HEK293 (cell line): Measurements from ENCODE around the gene TMEM167B.

Experiments used
- CTCF ChIA-PET: fragments of 350-600 bp; formaldehyde crosslinking; extraction: SDS; loops from one replicate; lab custom pipeline; 2021; ENCODE audit warnings: antibody characterized with exemption; lab: Yijun Ruan, JAX
- POLR2A ChIA-PET: fragments of 300-600 bp; formaldehyde crosslinking; extraction: SDS; loops from one replicate; lab custom pipeline; 2020; ENCODE audit warnings: antibody characterized with exemption, inconsistent platforms; lab: Yijun Ruan, JAX
- H3K27ac ChIP-seq: fragments of 200-500 bp; sonication (Bioruptor generic); 2 replicates; pipeline ENCODE4 v1.5.1; 2014; ENCODE audit warnings: low read depth, low read length, control low read depth, inconsistent platforms; ENCODE audit errors: extremely low read depth
- H3K36me3 ChIP-seq, 2 experiments: fragments of 200-500 bp in 1 of 2; sonication (Bioruptor generic) in 1 of 2; 1 replicate in 1 of 2; 2 replicates in 1 of 2; pipeline ENCODE4 v1.5.1; 2014 to 2017; ENCODE audit warnings: inconsistent platforms in 2 of 2, low read length in 2 of 2; ENCODE audit not compliant: control insufficient read depth in 2 of 2, insufficient read depth in 1 of 2
- H3K4me1 ChIP-seq: fragments of 200-500 bp; sonication (Bioruptor generic); 2 replicates; pipeline ENCODE4 v1.5.1; 2014; ENCODE audit warnings: mild to moderate bottlenecking, low read length, inconsistent platforms; ENCODE audit not compliant: control insufficient read depth, insufficient read depth
- H3K4me3 ChIP-seq: 2 replicates; pipeline ENCODE4 v1.5.1; 2011; ENCODE audit warnings: low read depth, mild to moderate bottlenecking, control low read depth, low read length, moderate library complexity
- H3K9me3 ChIP-seq: fragments of 200-500 bp; sonication (Bioruptor generic); 2 replicates; pipeline ENCODE4 v1.5.1; 2014; ENCODE audit warnings: low read depth, low read length, inconsistent platforms; ENCODE audit not compliant: control insufficient read depth, insufficient read depth
- CTCF ChIP-seq: fragments of 450-650 bp; formaldehyde crosslinking; IDR thresholded peaks from 2 replicates; pipeline ENCODE4 v1.5.1; 2016; ENCODE audit warnings: missing biosample characterization, missing genetic modification characterization
- IKZF3 ChIP-seq: fragments of 450-650 bp; IDR thresholded peaks from 2 replicates; pipeline ENCODE4 v1.5.0; 2018; ENCODE audit warnings: missing biosample characterization, mild to moderate bottlenecking, missing genetic modification characterization, moderate library complexity
- PRDM1 ChIP-seq: fragments of 450-650 bp; formaldehyde crosslinking; IDR thresholded peaks from 2 replicates; pipeline ENCODE4; 2016; ENCODE audit warnings: missing biosample characterization, missing genetic modification characterization
- PRDM10 ChIP-seq: fragments of 450-650 bp; formaldehyde crosslinking; IDR thresholded peaks from 2 replicates; pipeline ENCODE4 v1.5.1; 2016; ENCODE audit warnings: missing biosample characterization, missing genetic modification characterization
- RBAK ChIP-seq: fragments of 450-650 bp; formaldehyde crosslinking; IDR thresholded peaks from 2 replicates; pipeline ENCODE4 v1.5.1; 2016; ENCODE audit warnings: missing biosample characterization, missing genetic modification characterization
- REST ChIP-seq: fragments of 450-650 bp; formaldehyde crosslinking; IDR thresholded peaks from 2 replicates; pipeline ENCODE4 v1.5.1; 2016; ENCODE audit warnings: missing biosample characterization, missing genetic modification characterization
- YY2 ChIP-seq: fragments of 450-650 bp; formaldehyde crosslinking; IDR thresholded peaks from 2 replicates; pipeline ENCODE4 v1.5.1; 2016; ENCODE audit warnings: missing biosample characterization, missing genetic modification characterization
- ZBTB44 ChIP-seq: fragments of 450-650 bp; IDR thresholded peaks from 2 replicates; pipeline ENCODE4 v1.5.1; 2018; ENCODE audit warnings: missing biosample characterization, mild to moderate bottlenecking, missing genetic modification characterization
- ZBTB7A ChIP-seq: fragments of 450-650 bp; formaldehyde crosslinking; IDR thresholded peaks from 2 replicates; pipeline ENCODE4 v1.5.1; 2016; ENCODE audit warnings: low read depth, missing biosample characterization, missing genetic modification characterization
- ZIC2 ChIP-seq: fragments of 450-650 bp; formaldehyde crosslinking; IDR thresholded peaks from 2 replicates; pipeline ENCODE4 v1.5.1; 2016; ENCODE audit warnings: missing biosample characterization, missing genetic modification characterization
- ZNF221 ChIP-seq: fragments of 450-650 bp; formaldehyde crosslinking; IDR thresholded peaks from 2 replicates; pipeline ENCODE4 v1.5.1; 2017; ENCODE audit warnings: missing biosample characterization, missing genetic modification characterization, borderline replicate concordance
- ZNF239 ChIP-seq: fragments of 450-650 bp; formaldehyde crosslinking; IDR thresholded peaks from 2 replicates; pipeline ENCODE4 v1.5.1; 2016; ENCODE audit warnings: missing biosample characterization, missing genetic modification characterization
- ZNF280C ChIP-seq: fragments of 450-650 bp; formaldehyde crosslinking; IDR thresholded peaks from 2 replicates; pipeline ENCODE4 v1.5.1; 2016; ENCODE audit warnings: missing biosample characterization, missing genetic modification characterization
- ZNF391 ChIP-seq: fragments of 450-650 bp; formaldehyde crosslinking; IDR thresholded peaks from 2 replicates; pipeline ENCODE4 v1.5.1; 2016; ENCODE audit warnings: low read depth, missing biosample characterization, missing genetic modification characterization, borderline replicate concordance
- ZNF513 ChIP-seq: fragments of 450-650 bp; IDR thresholded peaks from 2 replicates; pipeline ENCODE4 v1.5.1; 2018; ENCODE audit warnings: missing biosample characterization, missing genetic modification characterization
- ZNF514 ChIP-seq: fragments of 450-650 bp; formaldehyde crosslinking; IDR thresholded peaks from 2 replicates; pipeline ENCODE4 v1.5.1; 2016; ENCODE audit warnings: missing biosample characterization, missing genetic modification characterization
- ZNF549 ChIP-seq: fragments of 450-650 bp; IDR thresholded peaks from 2 replicates; pipeline ENCODE4 v1.5.1; 2018; ENCODE audit warnings: missing biosample characterization, missing genetic modification characterization, mild to moderate bottlenecking, inconsistent platforms, moderate library complexity
- ZNF610 ChIP-seq: fragments of 450-650 bp; formaldehyde crosslinking; IDR thresholded peaks from 2 replicates; pipeline ENCODE4 v1.5.1; 2016; ENCODE audit warnings: missing biosample characterization, missing genetic modification characterization, borderline replicate concordance
- ZNF677 ChIP-seq: fragments of 450-650 bp; IDR thresholded peaks from 2 replicates; pipeline ENCODE4 v1.5.0; 2018; ENCODE audit warnings: missing biosample characterization, mild to moderate bottlenecking, missing genetic modification characterization, moderate library complexity
- ZNF747 ChIP-seq: fragments of 450-650 bp; formaldehyde crosslinking; IDR thresholded peaks from 2 replicates; pipeline ENCODE4 v1.5.1; 2016; ENCODE audit warnings: missing biosample characterization, missing genetic modification characterization

The TMEM167B gene

GRCh38 chr1:109079240-109079622 lies 11.3 kb upstream of the TMEM167B start:
- no peaks in the 10 kb centered on the region for H3K9me3 ChIP-seq
- ChIA-PET POLR2A (no interaction called here), CTCF (interaction anchor here (1.4 kb wide), 1 partner anchor 32 kb away, joined by 3 read pairs; no protein-coding TSS in a partner anchor)
- H3K4me1 ChIP-seq, result no peaks in the 10 kb centered on the region
- TF ChIP-seq ZBTB44 (tag by site-specific recombination) (no peak), ZNF391 (tag by site-specific recombination) (no peak), PRDM10 (no peak), ZNF239 (no peak), IKZF3 (tag by site-specific recombination) (no peak), REST (no peak), ZNF221 (tag by site-specific recombination) (no peak), PRDM1 (tag by site-specific recombination) (no peak)
- no peak overlapping the region for H3K27ac ChIP-seq
- no peaks in the 10 kb centered on the region for H3K36me3 ChIP-seq
- H3K4me3 ChIP-seq, result no peak overlapping the region

- ChIA-PET CTCF (interaction anchor here (1.4 kb wide), 1 partner anchor 31 kb away, joined by 3 read pairs; no protein-coding TSS in a partner anchor), POLR2A (no interaction called here)
- no peaks in the 10 kb centered on the region for H3K9me3 ChIP-seq
- no peaks in the 10 kb centered on the region for H3K4me1 ChIP-seq
- H3K4me3 ChIP-seq, result no peak overlapping the region
- H3K27ac ChIP-seq, result no peak overlapping the region
- H3K36me3 ChIP-seq, result no peaks in the 10 kb centered on the region
- no peak for TF ChIP-seq ZIC2
- TF ChIP-seq ZNF513 (tag by site-specific recombination), result no peak
- no peak for TF ChIP-seq ZNF280C (tag by site-specific recombination)
- no peak for TF ChIP-seq ZBTB7A
- TF ChIP-seq YY2 (tag by site-specific recombination), result no peak
- no peak for TF ChIP-seq ZNF747 (tag by site-specific recombination)
- TF ChIP-seq CTCF, result no peak
- no peak for TF ChIP-seq ZNF514 (tag by site-specific recombination)
- TF ChIP-seq RBAK, result no peak
- TF ChIP-seq ZNF610 (tag by site-specific recombination), result no peak
- no peak for TF ChIP-seq ZNF549
- TF ChIP-seq ZNF677 (tag by site-specific recombination), result no peak
These were observed 10.0 kb upstream of the TMEM167B start for GRCh38 chr1:109080441-109081082.
